H9 (cell line): ENCODE data around the gene PCNX3. TPM values are rescaled to one million over a fixed set of nuclear protein-coding genes. Genes with fewer than 3 reads are reported as not detected.

Source experiments
- DNase-seq: peaks from one replicate; pipeline ENCODE4 v3.0.0-alpha.2; 2017
- H2AFZ ChIP-seq: one replicate; pipeline ENCODE4 v1.6.1; 2013; ENCODE audit warnings: mild to moderate bottlenecking, low read length, control low read depth, moderate library complexity
- H2AK5ac ChIP-seq: 2 replicates; pipeline ENCODE4 v1.6.1; 2013; ENCODE audit warnings: low read length, control low read depth, mixed read lengths; ENCODE audit not compliant: insufficient read length
- H2BK120ac ChIP-seq: one replicate; pipeline ENCODE4 v1.6.1; 2013; ENCODE audit warnings: low read depth, mild to moderate bottlenecking, low read length, control low read depth, inconsistent platforms; ENCODE audit not compliant: poor library complexity, severe bottlenecking
- H2BK12ac ChIP-seq: 2 replicates; pipeline ENCODE4 v1.6.1; 2013; ENCODE audit warnings: low read length, control low read depth, mixed read lengths, low read depth; ENCODE audit not compliant: insufficient read length
- H2BK15ac ChIP-seq: 2 replicates; pipeline ENCODE4 v1.6.1; 2013; ENCODE audit warnings: low read depth, low read length, control low read depth
- H2BK20ac ChIP-seq: one replicate; pipeline ENCODE4 v1.6.1; 2013; ENCODE audit warnings: low read depth, mild to moderate bottlenecking, low read length, control low read depth, inconsistent platforms; ENCODE audit not compliant: poor library complexity, severe bottlenecking
- H2BK5ac ChIP-seq: 2 replicates; pipeline ENCODE4 v1.6.1; 2013; ENCODE audit warnings: low read length, control low read depth, mixed read lengths; ENCODE audit not compliant: insufficient read length
- H3K14ac ChIP-seq: 2 replicates; pipeline ENCODE4 v1.6.1; 2013; ENCODE audit warnings: low read length, control low read depth; ENCODE audit not compliant: insufficient read depth
- H3K18ac ChIP-seq: 2 replicates; pipeline ENCODE4 v1.6.1; 2013; ENCODE audit warnings: low read depth, mild to moderate bottlenecking, mixed read lengths, low read length, control low read depth; ENCODE audit not compliant: insufficient read length
- H3K23ac ChIP-seq: 2 replicates; pipeline ENCODE4 v1.6.1; 2013; ENCODE audit warnings: low read length, control low read depth, mixed read lengths, low read depth; ENCODE audit not compliant: insufficient read length
- H3K23me2 ChIP-seq: 2 replicates; pipeline ENCODE4 v1.6.1; 2013; ENCODE audit warnings: low read depth, mild to moderate bottlenecking, mixed read lengths, low read length, control low read depth; ENCODE audit not compliant: insufficient read length, poor library complexity, severe bottlenecking
- H3K27ac ChIP-seq: 2 replicates; pipeline ENCODE4 v1.5.1; 2013; ENCODE audit warnings: low read length, control low read depth, mixed read lengths, low read depth; ENCODE audit not compliant: insufficient read length
- H3K27me3 ChIP-seq: 2 replicates; pipeline ENCODE4 v1.6.1; 2013; ENCODE audit warnings: low read length, control low read depth, inconsistent platforms; ENCODE audit not compliant: insufficient read depth
- H3K4ac ChIP-seq: 2 replicates; pipeline ENCODE4 v1.6.1; 2013; ENCODE audit warnings: low read depth, mild to moderate bottlenecking, control low read depth, inconsistent platforms, low read length, moderate library complexity
- H3K4me1 ChIP-seq: 2 replicates; pipeline ENCODE4 v1.6.1; 2013; ENCODE audit warnings: low read length, control low read depth, inconsistent platforms; ENCODE audit not compliant: insufficient read depth
- H3K4me2 ChIP-seq: 2 replicates; pipeline ENCODE4 v1.6.1; 2013; ENCODE audit warnings: low read length, control low read depth, mixed read lengths; ENCODE audit not compliant: insufficient read length, insufficient read depth
- H3K56ac ChIP-seq: 2 replicates; pipeline ENCODE4 v1.6.1; 2013; ENCODE audit warnings: low read depth, mild to moderate bottlenecking, mixed read lengths, low read length, control low read depth; ENCODE audit not compliant: insufficient read length
- H3K79me1 ChIP-seq: 2 replicates; pipeline ENCODE4 v1.6.1; 2013; ENCODE audit warnings: low read depth, mild to moderate bottlenecking, moderate library complexity, low read length, control low read depth, inconsistent platforms; ENCODE audit not compliant: insufficient read depth, poor library complexity, severe bottlenecking
- H3K79me2 ChIP-seq: 2 replicates; pipeline ENCODE4 v1.6.1; 2013; ENCODE audit warnings: low read length, control low read depth, inconsistent platforms; ENCODE audit not compliant: insufficient read depth
- H3K9ac ChIP-seq: 2 replicates; pipeline ENCODE4 v1.6.1; 2013; ENCODE audit warnings: low read length, control low read depth, mixed read lengths; ENCODE audit not compliant: insufficient read length; ENCODE audit errors: extremely low read depth
- H3K9me3 ChIP-seq: one replicate; pipeline ENCODE4 v1.6.1; 2013; ENCODE audit warnings: low read depth, low read length, inconsistent platforms; ENCODE audit not compliant: control insufficient read depth
- H3T11ph ChIP-seq: one replicate; pipeline ENCODE4 v1.6.1; 2013; ENCODE audit warnings: mild to moderate bottlenecking, low read length, control low read depth, inconsistent platforms
- H4K20me1 ChIP-seq: one replicate; pipeline ENCODE4 v1.6.1; 2013; ENCODE audit not compliant: control insufficient read depth, insufficient read length, insufficient read depth
- H4K5ac ChIP-seq: 2 replicates; pipeline ENCODE4 v1.6.1; 2013; ENCODE audit warnings: low read depth, mild to moderate bottlenecking, mixed read lengths, low read length, control low read depth; ENCODE audit not compliant: insufficient read length
- H4K8ac ChIP-seq: replicated peaks from 2 replicates; pipeline ENCODE4 v1.6.1; 2013; ENCODE audit warnings: low read length, control low read depth, mixed read lengths, low read depth; ENCODE audit not compliant: insufficient read length
- H4K91ac ChIP-seq: 2 replicates; pipeline ENCODE4 v1.6.1; 2013; ENCODE audit warnings: low read depth, mild to moderate bottlenecking, moderate library complexity, mixed read lengths, low read length, control low read depth; ENCODE audit not compliant: insufficient read length
- H3K27ac Mint-ChIP-seq, 3 experiments: 2 replicates in 2 of 3; 3 replicates in 1 of 3; pipeline ENCODE4 v1.8.0; 2020 to 2021; ENCODE audit warnings: mixed read lengths in 3 of 3, mild to moderate bottlenecking in 1 of 3, moderate library complexity in 1 of 3
- H3K27me3 Mint-ChIP-seq: 2 replicates; pipeline ENCODE4 v1.8.0; 2021; ENCODE audit warnings: low read depth, mild to moderate bottlenecking, moderate library complexity, mixed read lengths
- H3K36me3 Mint-ChIP-seq, 3 experiments: 2 replicates in 2 of 3; 3 replicates in 1 of 3; pipeline ENCODE4 v1.8.0; 2020 to 2021; ENCODE audit warnings: low read depth in 3 of 3, mixed read lengths in 3 of 3; ENCODE audit not compliant: insufficient read depth in 1 of 3
- H3K4me1 Mint-ChIP-seq, 2 experiments: 2 replicates each; pipeline ENCODE4 v1.8.0; 2020; ENCODE audit warnings: mixed read lengths in 2 of 2
- H3K4me3 Mint-ChIP-seq, 2 experiments: 2 replicates in 1 of 2; 3 replicates in 1 of 2; pipeline ENCODE4 v1.8.0; 2020 to 2021; ENCODE audit warnings: mild to moderate bottlenecking in 2 of 2, mixed read lengths in 2 of 2, moderate library complexity in 1 of 2
- H3K9me3 Mint-ChIP-seq, 2 experiments: 2 replicates in 1 of 2; 3 replicates in 1 of 2; pipeline ENCODE4 v1.8.0; 2020; ENCODE audit warnings: mild to moderate bottlenecking in 2 of 2, mixed read lengths in 2 of 2, moderate library complexity in 1 of 2
- WGBS: extraction: QIAGEN DNeasy Blood & Tissue Kit; methylation state at CpG from one replicate; pipeline ENCODE4 v1.1.7; 2013; ENCODE audit warnings: missing lambda C conversion rate, low lambda C conversion rate, mixed read lengths; ENCODE audit not compliant: insufficient read length; ENCODE audit errors: extremely low coverage; 5-methylcytosine and 5-hydroxymethylcytosine counted together
- total RNA-seq: library from RNA; stranded (reverse); gene quantifications from 2 replicates; pipeline ENCODE4 v1.2.1, GENCODE V29; 2021
- TF ChIP-seq, protein P1 (sequence below): fragments of 200-600 bp; sonication (generic); conservative IDR thresholded peaks from 3 replicates; pipeline ENCODE4 v1.8.0; 2021; ENCODE audit warnings: antibody characterized with exemption, mild to moderate bottlenecking

PCNX3 gene
- total RNA-seq, 1 experiment from 2014 or later: 50.5 TPM

GRCh38 chr11:65629579-65629978, 14.0 kb downstream of the PCNX3 start:
- H4K8ac ChIP-seq: no peak overlapping the region
- no peaks in the 10 kb centered on the region for H3K4me1 Mint-ChIP-seq
- H3K4ac ChIP-seq: no peak overlapping the region
- no peaks in the 10 kb centered on the region for H3K9me3 Mint-ChIP-seq
- no peaks in the 10 kb centered on the region for H3K79me1 ChIP-seq
- no peak overlapping the region for H2BK12ac ChIP-seq
- no peak overlapping the region for H2AK5ac ChIP-seq
- H4K20me1 ChIP-seq: no peaks in the 10 kb centered on the region
- H3K9me3 ChIP-seq: no peaks in the 10 kb centered on the region
- no peak overlapping the region for H3K14ac ChIP-seq
- no CpG with 5 or more reads among the region's 14 CpGs for WGBS
- H3K4me3 Mint-ChIP-seq: no peak overlapping the region
- no peaks in the 10 kb centered on the region for H3K23me2 ChIP-seq
- H3K4me1 ChIP-seq: no peaks in the 10 kb centered on the region
- H3K9ac ChIP-seq: no peak overlapping the region
- H2BK120ac ChIP-seq: no peak overlapping the region
- no peak overlapping the region for H3K56ac ChIP-seq
- TF ChIP-seq, protein P1, sequence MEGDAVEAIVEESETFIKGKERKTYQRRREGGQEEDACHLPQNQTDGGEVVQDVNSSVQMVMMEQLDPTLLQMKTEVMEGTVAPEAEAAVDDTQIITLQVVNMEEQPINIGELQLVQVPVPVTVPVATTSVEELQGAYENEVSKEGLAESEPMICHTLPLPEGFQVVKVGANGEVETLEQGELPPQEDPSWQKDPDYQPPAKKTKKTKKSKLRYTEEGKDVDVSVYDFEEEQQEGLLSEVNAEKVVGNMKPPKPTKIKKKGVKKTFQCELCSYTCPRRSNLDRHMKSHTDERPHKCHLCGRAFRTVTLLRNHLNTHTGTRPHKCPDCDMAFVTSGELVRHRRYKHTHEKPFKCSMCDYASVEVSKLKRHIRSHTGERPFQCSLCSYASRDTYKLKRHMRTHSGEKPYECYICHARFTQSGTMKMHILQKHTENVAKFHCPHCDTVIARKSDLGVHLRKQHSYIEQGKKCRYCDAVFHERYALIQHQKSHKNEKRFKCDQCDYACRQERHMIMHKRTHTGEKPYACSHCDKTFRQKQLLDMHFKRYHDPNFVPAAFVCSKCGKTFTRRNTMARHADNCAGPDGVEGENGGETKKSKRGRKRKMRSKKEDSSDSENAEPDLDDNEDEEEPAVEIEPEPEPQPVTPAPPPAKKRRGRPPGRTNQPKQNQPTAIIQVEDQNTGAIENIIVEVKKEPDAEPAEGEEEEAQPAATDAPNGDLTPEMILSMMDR: no peak
- H3K27me3 ChIP-seq: no peaks in the 10 kb centered on the region
- H3K27ac Mint-ChIP-seq: no peak overlapping the region
- H3K79me2 ChIP-seq: no peaks in the 10 kb centered on the region
- no peak overlapping the region for H3K18ac ChIP-seq
- H2BK5ac ChIP-seq: no peak overlapping the region
- no peak overlapping the region for H4K5ac ChIP-seq
- DNase-seq: no peak
- H3T11ph ChIP-seq: no peak overlapping the region
- H3K36me3 Mint-ChIP-seq: peaks cover 11 to 68% (median 63%) of the 10 kb centered on the region in 3 experiments; a peak in 6 of 7 replicates
- H3K23ac ChIP-seq: no peak overlapping the region
- no peaks in the 10 kb centered on the region for H3K27me3 Mint-ChIP-seq
- H2BK20ac ChIP-seq: no peak overlapping the region
- no peak overlapping the region for H3K4me2 ChIP-seq
- H3K27ac ChIP-seq: no peak overlapping the region
- no peak overlapping the region for H4K91ac ChIP-seq
- H2AFZ ChIP-seq: no peak overlapping the region
- no peak overlapping the region for H2BK15ac ChIP-seq
